HG02870 (cell line): ENCODE results near the gene ZNF649.

Experiments used
- ATAC-seq: cut with Tn5 transposase; IDR thresholded peaks from one replicate; pipeline ENCODE4 v1.9.1; 2021; ENCODE audit warnings: mild to moderate bottlenecking, moderate library complexity; ENCODE audit not compliant: unreplicated experiment

ZNF649 gene

GRCh38 chr19:51889934-51890333 lies 14.9 kb downstream of the ZNF649 start:
- no peak for ATAC-seq

DNA sequence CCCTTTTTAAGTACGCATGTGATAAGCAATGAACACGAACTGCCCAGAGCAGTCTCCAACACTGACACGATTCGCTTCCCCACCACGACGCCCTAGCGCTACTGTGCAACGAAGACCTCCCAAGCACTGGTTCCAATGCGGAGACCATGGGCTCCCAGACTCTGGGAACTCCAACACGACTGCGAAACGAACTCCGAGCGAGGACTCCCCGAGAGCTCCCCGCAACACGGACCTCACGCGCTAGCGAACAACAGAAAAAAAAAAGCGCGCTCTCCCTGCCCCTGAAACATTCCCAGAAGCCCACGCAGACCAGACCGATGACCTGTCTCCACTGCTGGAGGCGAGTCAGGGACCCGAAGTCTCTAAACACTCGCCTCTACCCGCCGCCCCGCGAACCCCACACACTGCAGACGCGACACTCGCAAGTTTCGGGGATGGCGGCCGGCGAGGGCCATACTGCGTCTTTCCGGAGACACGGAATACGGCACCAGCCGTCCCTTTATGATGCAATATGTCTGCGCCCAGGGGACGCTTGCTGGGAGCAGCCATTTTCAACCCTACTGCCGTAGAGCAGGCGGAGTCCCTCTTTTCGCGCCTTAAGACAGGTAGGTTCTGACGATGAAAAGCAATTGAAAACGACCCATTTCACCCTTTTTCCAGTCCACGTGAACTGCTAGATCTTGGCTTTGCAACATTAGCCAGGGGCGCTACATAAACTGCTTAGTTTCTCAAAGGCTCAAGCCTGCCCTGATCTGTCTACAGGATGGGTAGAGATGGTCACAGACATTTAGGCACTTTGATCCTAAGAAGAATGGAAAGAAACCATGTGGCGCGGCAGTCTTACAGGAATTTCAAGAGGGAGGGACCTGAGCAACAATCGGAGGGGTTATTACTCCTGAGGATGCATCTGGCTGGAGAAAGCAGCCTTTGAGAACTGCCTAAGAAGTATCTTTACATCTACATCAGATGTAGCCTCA lies 17.0 kb downstream of the ZNF649 start, which contains the start of gene ZNF577:
Gene ZNF577 (minus strand): TSS at position 430 of the 977 bp plus-strand sequence. CDS start 7,569 bp downstream, outside the sequence.
- ATAC-seq, result no peak

DNA sequence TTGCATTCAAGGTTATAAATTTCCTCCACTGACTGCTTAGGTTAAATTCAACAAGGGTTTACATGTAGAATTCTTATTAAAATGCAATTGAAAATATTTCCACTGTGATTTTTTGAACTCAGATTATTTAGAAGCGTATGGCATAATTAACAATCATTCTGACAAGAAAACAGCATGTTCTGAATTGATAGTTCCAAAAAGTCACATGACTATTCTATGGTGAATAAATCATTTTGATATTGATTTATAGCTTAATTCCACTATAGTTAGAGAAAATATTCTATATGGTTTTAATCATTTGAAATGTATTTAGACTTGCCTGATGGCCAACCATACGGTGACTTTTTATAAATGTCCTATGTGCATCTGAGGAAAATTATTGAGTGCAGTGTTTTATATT lies 20.1 kb downstream of the ZNF649 start:
- no peak for ATAC-seq

DNA sequence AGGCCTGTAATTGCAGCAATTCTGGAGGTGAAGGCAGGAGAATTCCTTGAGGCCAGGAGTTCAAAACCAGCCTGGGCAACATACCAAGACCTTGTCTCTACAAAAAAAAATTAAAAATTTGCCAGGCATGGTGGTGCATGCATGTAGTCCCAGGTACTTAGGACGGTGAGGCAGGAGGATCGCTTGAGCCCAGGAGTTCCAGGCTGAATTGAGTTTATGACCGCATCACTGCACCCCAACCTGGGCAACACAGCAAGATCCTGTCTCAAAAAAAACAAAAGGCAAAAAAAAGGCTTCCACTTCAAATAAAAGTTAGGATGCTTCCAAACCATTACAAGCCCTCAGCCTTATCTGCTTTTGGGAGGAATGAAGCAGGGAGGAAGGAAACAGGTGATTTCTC lies 22.3 kb downstream of the ZNF649 start:
- no peak for ATAC-seq

GRCh38 chr19:51873097-51873496 lies 31.7 kb downstream of the ZNF649 start:
- ATAC-seq, result no peak

GRCh38 chr19:51861870-51862622 lies 42.8 kb downstream of the ZNF649 start:
- ATAC-seq, result no peak
